Measurements from ENCODE around the gene TRAF6.

- no peak for TF ChIP-seq CTCF (IDR thresholded peaks at IDR 0.05)
- TF ChIP-seq ZFX (IDR thresholded peaks at IDR 0.05; ENCODE audit: borderline replicate concordance), result no peak
Measured at GRCh38 chr11:36454941-36455631, 55.0 kb downstream of the TRAF6 start.

All from 22Rv1 (cell line).